Middle frontal gyrus (tissue), 1 donor: ENCODE measurements around the gene GRK5.

ENCODE experiments used
- DNase-seq: peaks from one replicate; pipeline ENCODE4 v3.0.0-alpha.2; 2015; ENCODE audit warnings: low spot score; ENCODE audit errors: extremely low spot score

GRK5 gene

GRCh38 chr10:119398996-119399395 lies 191.6 kb downstream of the GRK5 start:
- no peak for DNase-seq

- no peak for DNase-seq
Observed at GRCh38 chr10:119399466-119399865, 192.1 kb downstream of the GRK5 start.

- DNase-seq, result no peak
Observed at GRCh38 chr10:119401671-119402395, 194.5 kb downstream of the GRK5 start.

- no peak for DNase-seq
Observed at GRCh38 chr10:119403921-119404320, 196.6 kb downstream of the GRK5 start.

- DNase-seq, result no peak
Observed at GRCh38 chr10:119404719-119405519, 197.5 kb downstream of the GRK5 start.

GRCh38 chr10:119405520-119405807 lies 198.1 kb downstream of the GRK5 start:
- DNase-seq, result no peak

GRCh38 chr10:119406137-119406536 lies 198.8 kb downstream of the GRK5 start:
- no peak for DNase-seq

GRCh38 chr10:119406601-119407253 lies 199.4 kb downstream of the GRK5 start:
- DNase-seq, result no peak

- DNase-seq, result no peak
Observed at GRCh38 chr10:119407254-119407777, 199.9 kb downstream of the GRK5 start.

GRCh38 chr10:119408072-119408471 lies 200.7 kb downstream of the GRK5 start:
- DNase-seq, result no peak

- no peak for DNase-seq
Observed at GRCh38 chr10:119408969-119409371, 201.6 kb downstream of the GRK5 start.

GRCh38 chr10:119409385-119409784 lies 202.0 kb downstream of the GRK5 start:
- DNase-seq, result no peak

- DNase-seq, result no peak
Observed at GRCh38 chr10:119409906-119410305, 202.5 kb downstream of the GRK5 start.

- no peak for DNase-seq
Observed at GRCh38 chr10:119410361-119411116, 203.2 kb downstream of the GRK5 start.

GRCh38 chr10:119412244-119413092 lies 205.1 kb downstream of the GRK5 start:
- DNase-seq, result no peak

- no peak for DNase-seq
Observed at GRCh38 chr10:119413093-119413453, 205.7 kb downstream of the GRK5 start.

GRCh38 chr10:119413471-119414080 lies 206.2 kb downstream of the GRK5 start:
- DNase-seq, result no peak

- no peak for DNase-seq
Observed at GRCh38 chr10:119414081-119414611, 206.8 kb downstream of the GRK5 start.

GRCh38 chr10:119415121-119415520 lies 207.8 kb downstream of the GRK5 start:
- DNase-seq, result no peak
